Keratinocyte (primary cell): ENCODE results near the gene TNFSF11. TPM values are rescaled to one million over a fixed set of nuclear protein-coding genes. Genes with fewer than 3 reads are reported as not detected.

Source experiments
- DNase-seq: peaks from one replicate; pipeline ENCODE4 v3.0.0-alpha.2; 2011; ENCODE audit warnings: low read depth, missing footprints, low spot score
- FAIRE-seq: peaks from 2 replicates; lab custom pipeline; 2011; peaks lifted over from hg19 to GRCh38; lab: Jason Lieb, UNC
- H2AFZ ChIP-seq: 2 replicates; pipeline ENCODE4 v1.6.0; 2012; ENCODE audit warnings: low read length, control low read depth, inconsistent platforms; ENCODE audit not compliant: control insufficient read depth
- H3K27ac ChIP-seq: 2 replicates; pipeline ENCODE4 v1.5.1; 2011; ENCODE audit warnings: low read length; ENCODE audit not compliant: control insufficient read depth, insufficient read depth
- H3K27me3 ChIP-seq: 3 replicates; pipeline ENCODE4 v1.6.0; 2011; ENCODE audit warnings: low read length; ENCODE audit not compliant: control insufficient read depth, insufficient read depth; ENCODE audit errors: extremely low read depth
- H3K36me3 ChIP-seq, 2 experiments: 2 replicates in 1 of 2; 3 replicates in 1 of 2; pipeline ENCODE4 v1.5.1; 2011; ENCODE audit warnings: low read length in 2 of 2, mild to moderate bottlenecking in 1 of 2; ENCODE audit not compliant: control insufficient read depth in 2 of 2, insufficient read depth in 2 of 2; ENCODE audit errors: extremely low read depth in 1 of 2
- H3K4me1 ChIP-seq: 3 replicates; pipeline ENCODE4 v1.5.1; 2011; ENCODE audit warnings: low read length; ENCODE audit not compliant: control insufficient read depth, insufficient read depth; ENCODE audit errors: extremely low read depth
- H3K4me2 ChIP-seq: 3 replicates; pipeline ENCODE4 v1.6.0; 2011; ENCODE audit warnings: low read depth, low read length; ENCODE audit not compliant: control insufficient read depth, insufficient read depth; ENCODE audit errors: extremely low read depth
- H3K4me3 ChIP-seq, 3 experiments: fragments of 200-600 bp in 1 of 3; sonication (generic) in 1 of 3; 2 replicates in 2 of 3; 3 replicates in 1 of 3; pipeline ENCODE4 v1.5.1; 2011 to 2016; ENCODE audit warnings: low read length in 3 of 3, mild to moderate bottlenecking in 3 of 3, control low read depth in 2 of 3, inconsistent platforms in 1 of 3, low read depth in 1 of 3, mixed read lengths in 1 of 3, mixed run types in 1 of 3, moderate library complexity in 1 of 3; ENCODE audit not compliant: control insufficient read depth in 2 of 3, insufficient read depth in 2 of 3; ENCODE audit errors: extremely low read depth in 1 of 3
- H3K79me2 ChIP-seq: 2 replicates; pipeline ENCODE4 v1.6.0; 2012; ENCODE audit warnings: low read length; ENCODE audit not compliant: control insufficient read depth, insufficient read depth
- H3K9ac ChIP-seq: 3 replicates; pipeline ENCODE4 v1.6.0; 2011; ENCODE audit warnings: low read length; ENCODE audit not compliant: control insufficient read depth, insufficient read depth; ENCODE audit errors: extremely low read depth
- H3K9me1 ChIP-seq: 3 replicates; pipeline ENCODE4 v1.6.0; 2011; ENCODE audit warnings: low read length; ENCODE audit not compliant: control insufficient read depth, insufficient read depth; ENCODE audit errors: extremely low read depth
- H3K9me3 ChIP-seq: 2 replicates; pipeline ENCODE4 v1.5.1; 2012; ENCODE audit warnings: low read depth, low read length; ENCODE audit not compliant: control insufficient read depth
- H4K20me1 ChIP-seq: 3 replicates; pipeline ENCODE4 v1.6.0; 2011; ENCODE audit warnings: low read length; ENCODE audit not compliant: control insufficient read depth, insufficient read depth; ENCODE audit errors: extremely low read depth
- CTCF ChIP-seq, 3 experiments: IDR thresholded peaks in 1 of 3; conservative IDR thresholded peaks in 1 of 3; optimal IDR thresholded peaks in 1 of 3; 2 replicates in 2 of 3; 3 replicates in 1 of 3; pipeline versions ENCODE3 to v1.5.1; 2011; ENCODE audit warnings: low read length in 3 of 3, mild to moderate bottlenecking in 3 of 3, moderate library complexity in 2 of 3, control low read depth in 1 of 3, inconsistent platforms in 1 of 3; ENCODE audit not compliant: insufficient read depth in 2 of 3; ENCODE audit errors: extremely low read depth in 1 of 3
- EZH2 ChIP-seq: IDR thresholded peaks from one replicate; pipeline ENCODE4 v1.6.1; 2012; ENCODE audit warnings: inconsistent platforms, mild to moderate bottlenecking, low read length, moderate library complexity
- dilution Hi-C: fragments of 300-500 bp; cut with MboI; formaldehyde crosslinking; loops from one replicate; pipeline ENCODE4 v1.7.0; 2020; ENCODE audit warnings: low sequenced_read_pairs; ENCODE audit not compliant: extremely low pct_ligation_motif_present
- polyA plus RNA-seq, 5 experiments: library from polyadenylated mRNA; depleted of rRNA in 3 of 5; stranded (reverse) in 3 of 5; stranded (forward) in 1 of 5; unstranded in 1 of 5; fragments of >200 nt; gene quantifications; 1 replicate in 1 of 5; 2 replicates in 3 of 5; 3 replicates in 1 of 5; pipeline versions ENCODE4 v1.2.1 to v1.2.3, GENCODE V29; 2011 to 2012; ENCODE audit warnings: missing spikeins in 2 of 5, low read depth in 1 of 5, low replicate concordance in 1 of 5

The TNFSF11 gene
- polyA plus RNA-seq, 1 donor (not counting 4 experiments of a cell fraction or from before 2014, with no cell fraction given): not detected

- DNase-seq (no peak), FAIRE-seq (no peak)
- H3K27ac ChIP-seq: no peak overlapping the region
- no peak for TF ChIP-seq CTCF (optimal IDR thresholded peaks at IDR 0.05 in 1 of 3, IDR thresholded peaks at IDR 0.05 in 1 of 3, conservative IDR thresholded peaks at IDR 0.05 in 1 of 3; ENCODE audit: extremely low read depth in 1 of 3, insufficient read depth in 2 of 3, low read length in 3 of 3)
- TF ChIP-seq EZH2: no peak
- H3K9me1 ChIP-seq: no peaks in the 10 kb centered on the region
- H3K9me3 ChIP-seq: no peaks in the 10 kb centered on the region
- no peaks in the 10 kb centered on the region for H3K79me2 ChIP-seq
- H3K36me3 ChIP-seq: no peaks in the 10 kb centered on the region
- H3K4me3 ChIP-seq: no peak overlapping the region
- H3K27me3 ChIP-seq: peaks cover 39% of the 10 kb centered on the region
- no peaks in the 10 kb centered on the region for H3K4me1 ChIP-seq
- H3K9ac ChIP-seq: no peak overlapping the region
- H4K20me1 ChIP-seq: no peaks in the 10 kb centered on the region
- H2AFZ ChIP-seq: no peak overlapping the region
- H3K4me2 ChIP-seq: no peak overlapping the region
- dilution Hi-C loops: no loop called here
Measured at GRCh38 chr13:42577538-42577937, 3.6 kb downstream of the TNFSF11 start.

- H3K9ac ChIP-seq: no peak overlapping the region
- H4K20me1 ChIP-seq: no peaks in the 10 kb centered on the region
- dilution Hi-C loops: no loop called here
- no peaks in the 10 kb centered on the region for H3K79me2 ChIP-seq
- no peak overlapping the region for H3K27ac ChIP-seq
- H3K4me1 ChIP-seq: no peaks in the 10 kb centered on the region
- FAIRE-seq (no peak), DNase-seq (no peak)
- H2AFZ ChIP-seq: no peak overlapping the region
- H3K9me3 ChIP-seq: no peaks in the 10 kb centered on the region
- no peaks in the 10 kb centered on the region for H3K9me1 ChIP-seq
- H3K4me2 ChIP-seq: no peak overlapping the region
- H3K36me3 ChIP-seq: no peaks in the 10 kb centered on the region
- no peak for TF ChIP-seq EZH2
- TF ChIP-seq CTCF (optimal IDR thresholded peaks at IDR 0.05 in 1 of 3, IDR thresholded peaks at IDR 0.05 in 1 of 3, conservative IDR thresholded peaks at IDR 0.05 in 1 of 3; ENCODE audit: extremely low read depth in 1 of 3, insufficient read depth in 2 of 3, low read length in 3 of 3): no peak
- no peak overlapping the region for H3K4me3 ChIP-seq
- peaks cover 23% of the 10 kb centered on the region for H3K27me3 ChIP-seq
Measured at GRCh38 chr13:42580644-42581043, 6.7 kb downstream of the TNFSF11 start.
